ENCODE measurements around the gene LHX5.
"Not testable (repeated sequence)": the region's sequence is repeated elsewhere in the genome, so short reads cannot be mapped to it uniquely, and the experiment has no call there.

Gene LHX5

GRCh38 chr12:113471619-113472171, at the start of gene LHX5:
TSS of gene LHX5 (minus strand) at chr12:113471871. CDS start at chr12:113471498, 373 bp downstream.
- DNase-seq = peak; percentile 51

GRCh38 chr12:113519464-113520307, 48.0 kb upstream of the LHX5 start:
- no peak for DNase-seq

GRCh38 chr12:113515082-113515856, 43.6 kb upstream of the LHX5 start:
- DNase-seq = no peak

GRCh38 chr12:113514602-113515001, 42.9 kb upstream of the LHX5 start:
- no peak for DNase-seq

- DNase-seq = no peak
These were observed 40.9 kb upstream of the LHX5 start for GRCh38 chr12:113512568-113512967.

- no peak for DNase-seq
These were observed 35.2 kb upstream of the LHX5 start for GRCh38 chr12:113506867-113507266.

GRCh38 chr12:113505941-113506340, 34.3 kb upstream of the LHX5 start:
- DNase-seq = no peak

- DNase-seq = no peak
These were observed 33.2 kb upstream of the LHX5 start for GRCh38 chr12:113504917-113505316.

GRCh38 chr12:113500782-113501311, 29.2 kb upstream of the LHX5 start:
- no peak for DNase-seq

GRCh38 chr12:113500306-113500675, 28.6 kb upstream of the LHX5 start:
- no peak for DNase-seq

GRCh38 chr12:113498490-113498889, 26.8 kb upstream of the LHX5 start:
- no peak for DNase-seq

- no peak for DNase-seq
These were observed 26.0 kb upstream of the LHX5 start for GRCh38 chr12:113497693-113498092.

- DNase-seq = not testable (repeated sequence)
These were observed 24.3 kb upstream of the LHX5 start for GRCh38 chr12:113495941-113496340.

- DNase-seq = no peak
These were observed 16.7 kb upstream of the LHX5 start for GRCh38 chr12:113488322-113488721.

- no peak for DNase-seq
These were observed 15.1 kb upstream of the LHX5 start for GRCh38 chr12:113486722-113487121.

- no peak for DNase-seq
These were observed 13.7 kb upstream of the LHX5 start for GRCh38 chr12:113485330-113485729.

- no peak for DNase-seq
These were observed 10.7 kb upstream of the LHX5 start for GRCh38 chr12:113482334-113482733.

- DNase-seq = no peak
These were observed 8.8 kb upstream of the LHX5 start for GRCh38 chr12:113480336-113480971.

- peak; percentile 40 for DNase-seq
These were observed 8.1 kb upstream of the LHX5 start for GRCh38 chr12:113479590-113480335.

GRCh38 chr12:113479216-113479589, 7.5 kb upstream of the LHX5 start:
- no peak for DNase-seq

GRCh38 chr12:113478351-113479011, 6.8 kb upstream of the LHX5 start:
- DNase-seq = no peak

GRCh38 chr12:113477842-113478215, 6.2 kb upstream of the LHX5 start:
- no peak for DNase-seq

Measured in NCI-H510A treated with DMSO at 0.1 percent for 48 hours (cell line).